Sigmoid colon (tissue), 4 donors: ENCODE data around the gene OGFR.

Source experiments
- CTCF ChIP-seq, 4 experiments: fragments of 450-650 bp in 3 of 4; fragments of 200-600 bp in 1 of 4; IDR thresholded peaks; one replicate each; pipeline ENCODE4 v1.5.1; 2016 to 2019; ENCODE audit warnings: antibody characterized with exemption in 4 of 4, mild to moderate bottlenecking in 3 of 4, moderate library complexity in 2 of 4
- EP300 ChIP-seq, 4 donors: sonication (generic); formaldehyde crosslinking; IDR thresholded peaks; one replicate each; pipeline ENCODE4 v1.6.1; 2017; ENCODE audit warnings: antibody characterized with exemption in 4 of 4
- POLR2A ChIP-seq, 2 donors: fragments of 450-650 bp; IDR thresholded peaks; one replicate each; pipeline ENCODE4 v1.6.1; 2016; ENCODE audit warnings: antibody characterized with exemption in 2 of 2, mild to moderate bottlenecking in 2 of 2, moderate library complexity in 2 of 2

- TF ChIP-seq POLR2A (IDR thresholded peaks at IDR 0.05), result no peak
- TF ChIP-seq CTCF (IDR thresholded peaks at IDR 0.05), result no peak
- TF ChIP-seq EP300 (IDR thresholded peaks at IDR 0.05), result no peak
Observed at GRCh38 chr20:62820208-62820961, 15.8 kb downstream of the OGFR start.
